ENCODE results near the gene GSE1.

- TF ChIP-seq, protein P1, sequence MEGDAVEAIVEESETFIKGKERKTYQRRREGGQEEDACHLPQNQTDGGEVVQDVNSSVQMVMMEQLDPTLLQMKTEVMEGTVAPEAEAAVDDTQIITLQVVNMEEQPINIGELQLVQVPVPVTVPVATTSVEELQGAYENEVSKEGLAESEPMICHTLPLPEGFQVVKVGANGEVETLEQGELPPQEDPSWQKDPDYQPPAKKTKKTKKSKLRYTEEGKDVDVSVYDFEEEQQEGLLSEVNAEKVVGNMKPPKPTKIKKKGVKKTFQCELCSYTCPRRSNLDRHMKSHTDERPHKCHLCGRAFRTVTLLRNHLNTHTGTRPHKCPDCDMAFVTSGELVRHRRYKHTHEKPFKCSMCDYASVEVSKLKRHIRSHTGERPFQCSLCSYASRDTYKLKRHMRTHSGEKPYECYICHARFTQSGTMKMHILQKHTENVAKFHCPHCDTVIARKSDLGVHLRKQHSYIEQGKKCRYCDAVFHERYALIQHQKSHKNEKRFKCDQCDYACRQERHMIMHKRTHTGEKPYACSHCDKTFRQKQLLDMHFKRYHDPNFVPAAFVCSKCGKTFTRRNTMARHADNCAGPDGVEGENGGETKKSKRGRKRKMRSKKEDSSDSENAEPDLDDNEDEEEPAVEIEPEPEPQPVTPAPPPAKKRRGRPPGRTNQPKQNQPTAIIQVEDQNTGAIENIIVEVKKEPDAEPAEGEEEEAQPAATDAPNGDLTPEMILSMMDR (conservative IDR thresholded peaks at IDR 0.05; ENCODE audit: low read depth in 2 of 2): no peak
- TF ChIP-seq POLR2AphosphoS5 (IDR thresholded peaks at IDR 0.05; ENCODE audit: low read depth) (no peak), EZH2phosphoT487 (IDR thresholded peaks at IDR 0.05; ENCODE audit: unreplicated experiment) (no peak), CREB1 (CRISPR knock-in tag; IDR thresholded peaks at IDR 0.05; ENCODE audit: low read depth) (no peak)
- TF ChIP-seq, protein P2, sequence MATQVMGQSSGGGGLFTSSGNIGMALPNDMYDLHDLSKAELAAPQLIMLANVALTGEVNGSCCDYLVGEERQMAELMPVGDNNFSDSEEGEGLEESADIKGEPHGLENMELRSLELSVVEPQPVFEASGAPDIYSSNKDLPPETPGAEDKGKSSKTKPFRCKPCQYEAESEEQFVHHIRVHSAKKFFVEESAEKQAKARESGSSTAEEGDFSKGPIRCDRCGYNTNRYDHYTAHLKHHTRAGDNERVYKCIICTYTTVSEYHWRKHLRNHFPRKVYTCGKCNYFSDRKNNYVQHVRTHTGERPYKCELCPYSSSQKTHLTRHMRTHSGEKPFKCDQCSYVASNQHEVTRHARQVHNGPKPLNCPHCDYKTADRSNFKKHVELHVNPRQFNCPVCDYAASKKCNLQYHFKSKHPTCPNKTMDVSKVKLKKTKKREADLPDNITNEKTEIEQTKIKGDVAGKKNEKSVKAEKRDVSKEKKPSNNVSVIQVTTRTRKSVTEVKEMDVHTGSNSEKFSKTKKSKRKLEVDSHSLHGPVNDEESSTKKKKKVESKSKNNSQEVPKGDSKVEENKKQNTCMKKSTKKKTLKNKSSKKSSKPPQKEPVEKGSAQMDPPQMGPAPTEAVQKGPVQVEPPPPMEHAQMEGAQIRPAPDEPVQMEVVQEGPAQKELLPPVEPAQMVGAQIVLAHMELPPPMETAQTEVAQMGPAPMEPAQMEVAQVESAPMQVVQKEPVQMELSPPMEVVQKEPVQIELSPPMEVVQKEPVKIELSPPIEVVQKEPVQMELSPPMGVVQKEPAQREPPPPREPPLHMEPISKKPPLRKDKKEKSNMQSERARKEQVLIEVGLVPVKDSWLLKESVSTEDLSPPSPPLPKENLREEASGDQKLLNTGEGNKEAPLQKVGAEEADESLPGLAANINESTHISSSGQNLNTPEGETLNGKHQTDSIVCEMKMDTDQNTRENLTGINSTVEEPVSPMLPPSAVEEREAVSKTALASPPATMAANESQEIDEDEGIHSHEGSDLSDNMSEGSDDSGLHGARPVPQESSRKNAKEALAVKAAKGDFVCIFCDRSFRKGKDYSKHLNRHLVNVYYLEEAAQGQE (IDR thresholded peaks at IDR 0.05; ENCODE audit: unreplicated experiment): no peak
Measured at GRCh38 chr16:85662482-85662812, 49.3 kb downstream of the GSE1 start.
